HG03354 (cell line): Measurements from ENCODE around the gene FGD2.
"Not testable (repeated sequence)": the region's sequence is repeated elsewhere in the genome, so short reads cannot be mapped to it uniquely, and the experiment has no call there.

Experiments used
- ATAC-seq: cut with Tn5 transposase; IDR thresholded peaks from one replicate; pipeline ENCODE4 v1.9.1; 2021; ENCODE audit warnings: mild to moderate bottlenecking; ENCODE audit not compliant: unreplicated experiment, poor library complexity, severe bottlenecking

FGD2 gene

GRCh38 chr6:37052027-37052628 lies 46.7 kb downstream of the FGD2 start:
- no peak for ATAC-seq

GRCh38 chr6:37053683-37054082 lies 48.2 kb downstream of the FGD2 start:
- ATAC-seq: no peak

GRCh38 chr6:37054171-37054570 lies 48.7 kb downstream of the FGD2 start:
- no peak for ATAC-seq

- no peak for ATAC-seq
Observed at GRCh38 chr6:37054580-37054979, 49.1 kb downstream of the FGD2 start.

- ATAC-seq: no peak
Observed at GRCh38 chr6:37056112-37056403, 50.6 kb downstream of the FGD2 start.

GRCh38 chr6:37056439-37057127 lies 51.1 kb downstream of the FGD2 start:
- no peak for ATAC-seq

GRCh38 chr6:37057128-37057471 lies 51.6 kb downstream of the FGD2 start:
- no peak for ATAC-seq

GRCh38 chr6:37057678-37058077 lies 52.2 kb downstream of the FGD2 start:
- no peak for ATAC-seq

- ATAC-seq: no peak
Observed at GRCh38 chr6:37058084-37058586, 52.7 kb downstream of the FGD2 start.

GRCh38 chr6:37058984-37059343 lies 53.5 kb downstream of the FGD2 start:
- not testable (repeated sequence) for ATAC-seq

- ATAC-seq: no peak
Observed at GRCh38 chr6:37059344-37060194, 54.1 kb downstream of the FGD2 start.

- ATAC-seq: no peak
Observed at GRCh38 chr6:37060195-37060559, 54.7 kb downstream of the FGD2 start.

GRCh38 chr6:37061157-37061804 lies 55.8 kb downstream of the FGD2 start:
- ATAC-seq: no peak

- ATAC-seq: no peak
Observed at GRCh38 chr6:37062424-37062823, 57.0 kb downstream of the FGD2 start.

GRCh38 chr6:37068356-37069270 lies 63.2 kb downstream of the FGD2 start:
- no peak for ATAC-seq

- ATAC-seq: no peak
Observed at GRCh38 chr6:37069639-37070038, 64.2 kb downstream of the FGD2 start.

- no peak for ATAC-seq
Observed at GRCh38 chr6:37072526-37072925, 67.1 kb downstream of the FGD2 start.

- ATAC-seq: no peak
Observed at GRCh38 chr6:37074053-37074827, 68.8 kb downstream of the FGD2 start.
